GM13977 (cell line): ENCODE measurements around the gene SMARCA2.

ENCODE experiments used
- DNase-seq: peaks from one replicate; pipeline ENCODE4 v3.0.0; 2012; ENCODE audit warnings: low spot score
- in situ Hi-C: fragments of 300-500 bp; cut with MboI; formaldehyde crosslinking; loops from one replicate; pipeline ENCODE4 v1.12.0; 2022; ENCODE audit warnings: low sequenced_read_pairs, low pct_unique_long_range_greater_than_20kb, mixed read lengths, inconsistent platforms; ENCODE audit not compliant: unreplicated experiment
- TF ChIP-seq, protein P1 (sequence below): IDR thresholded peaks from 2 replicates; pipeline ENCODE4 v1.5.1; 2012; ENCODE audit warnings: mild to moderate bottlenecking, control low read depth; ENCODE audit not compliant: insufficient read depth; ENCODE audit errors: extremely low read depth, missing control alignments

Gene SMARCA2

GRCh38 chr9:2036844-2037243 lies 21.7 kb downstream of the SMARCA2 start:
- in situ Hi-C loops, result no loop called here
- DNase-seq, result no peak
- TF ChIP-seq, protein P1, sequence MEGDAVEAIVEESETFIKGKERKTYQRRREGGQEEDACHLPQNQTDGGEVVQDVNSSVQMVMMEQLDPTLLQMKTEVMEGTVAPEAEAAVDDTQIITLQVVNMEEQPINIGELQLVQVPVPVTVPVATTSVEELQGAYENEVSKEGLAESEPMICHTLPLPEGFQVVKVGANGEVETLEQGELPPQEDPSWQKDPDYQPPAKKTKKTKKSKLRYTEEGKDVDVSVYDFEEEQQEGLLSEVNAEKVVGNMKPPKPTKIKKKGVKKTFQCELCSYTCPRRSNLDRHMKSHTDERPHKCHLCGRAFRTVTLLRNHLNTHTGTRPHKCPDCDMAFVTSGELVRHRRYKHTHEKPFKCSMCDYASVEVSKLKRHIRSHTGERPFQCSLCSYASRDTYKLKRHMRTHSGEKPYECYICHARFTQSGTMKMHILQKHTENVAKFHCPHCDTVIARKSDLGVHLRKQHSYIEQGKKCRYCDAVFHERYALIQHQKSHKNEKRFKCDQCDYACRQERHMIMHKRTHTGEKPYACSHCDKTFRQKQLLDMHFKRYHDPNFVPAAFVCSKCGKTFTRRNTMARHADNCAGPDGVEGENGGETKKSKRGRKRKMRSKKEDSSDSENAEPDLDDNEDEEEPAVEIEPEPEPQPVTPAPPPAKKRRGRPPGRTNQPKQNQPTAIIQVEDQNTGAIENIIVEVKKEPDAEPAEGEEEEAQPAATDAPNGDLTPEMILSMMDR, result no peak

DNA sequence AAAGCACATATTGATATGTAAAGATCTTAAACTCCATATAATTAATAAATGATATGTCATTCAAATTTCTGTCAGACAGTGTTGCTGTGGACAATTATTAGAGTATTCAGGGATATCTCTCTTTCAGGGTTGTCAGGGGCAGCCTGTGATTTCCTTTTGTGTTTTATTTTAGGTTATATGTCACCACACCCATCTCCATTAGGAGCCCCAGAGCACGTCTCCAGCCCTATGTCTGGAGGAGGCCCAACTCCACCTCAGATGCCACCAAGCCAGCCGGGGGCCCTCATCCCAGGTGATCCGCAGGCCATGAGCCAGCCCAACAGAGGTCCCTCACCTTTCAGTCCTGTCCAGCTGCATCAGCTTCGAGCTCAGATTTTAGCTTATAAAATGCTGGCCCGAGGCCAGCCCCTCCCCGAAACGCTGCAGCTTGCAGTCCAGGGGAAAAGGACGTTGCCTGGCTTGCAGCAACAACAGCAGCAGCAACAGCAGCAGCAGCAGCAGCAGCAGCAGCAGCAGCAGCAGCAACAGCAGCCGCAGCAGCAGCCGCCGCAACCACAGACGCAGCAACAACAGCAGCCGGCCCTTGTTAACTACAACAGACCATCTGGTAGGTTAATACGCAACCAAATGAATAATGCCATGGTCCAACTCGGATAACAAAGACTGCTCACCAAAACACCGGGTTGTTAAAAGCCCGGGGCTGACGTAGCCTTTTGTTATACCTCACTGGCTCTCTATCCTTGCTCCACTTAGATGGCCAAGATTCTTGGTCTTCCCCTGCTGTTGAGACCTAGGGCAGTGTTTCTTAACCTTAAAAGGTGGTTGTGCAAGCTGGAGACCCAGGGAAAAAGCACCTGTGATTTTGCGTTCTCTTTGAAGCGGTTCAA lies 24.4 kb downstream of the SMARCA2 start:
- TF ChIP-seq, protein P1, result no peak
- no peak for DNase-seq
- in situ Hi-C loops, result no loop called here

GRCh38 chr9:2040828-2041227 lies 25.7 kb downstream of the SMARCA2 start:
- TF ChIP-seq, protein P1, result no peak
- in situ Hi-C loops, result no loop called here

GRCh38 chr9:2041736-2042135 lies 26.6 kb downstream of the SMARCA2 start:
- DNase-seq, result no peak
- TF ChIP-seq, protein P1, result no peak
- in situ Hi-C loops, result no loop called here

More at GRCh38 chr9:2040828-2041227, 25.7 kb downstream of the SMARCA2 start:
- no peak for DNase-seq

- TF ChIP-seq, protein P1, result no peak
These were observed 28.1 kb downstream of the SMARCA2 start for GRCh38 chr9:2043243-2043642.

GRCh38 chr9:2043881-2044462 lies 28.8 kb downstream of the SMARCA2 start:
- DNase-seq, result no peak
- TF ChIP-seq, protein P1, result no peak
- in situ Hi-C loops, result no loop called here

More at GRCh38 chr9:2043243-2043642, 28.1 kb downstream of the SMARCA2 start:
- in situ Hi-C loops, result no loop called here
- DNase-seq, result no peak
